Esophagus squamous epithelium (tissue), 5 donors: ENCODE results near the gene CELSR1. TPM values are rescaled to one million over a fixed set of nuclear protein-coding genes. Genes with fewer than 3 reads are reported as not detected.

Experiments
- DNase-seq: peaks from one replicate; lab custom pipeline; 2025; lab: John Stamatoyannopoulos, UW
- H3K27ac ChIP-seq, 4 donors: fragments of 200-600 bp; sonication (generic); one replicate each; pipeline ENCODE4 v1.5.1; 2016 to 2019; ENCODE audit warnings: mild to moderate bottlenecking in 1 of 4
- H3K27me3 ChIP-seq, 4 donors: fragments of 200-600 bp; sonication (generic); 1 replicate in 3 of 4; 2 replicates in 1 of 4; pipeline versions ENCODE4 v1.5.1 to v1.6.0; 2017 to 2021; ENCODE audit warnings: antibody characterized with exemption in 1 of 4
- H3K36me3 ChIP-seq, 3 donors: fragments of 200-600 bp; sonication (generic); one replicate each; pipeline ENCODE4 v1.5.1; 2016 to 2019
- H3K4me1 ChIP-seq, 3 donors: fragments of 200-600 bp; sonication (generic); one replicate each; pipeline ENCODE4 v1.5.1; 2017 to 2019
- H3K4me3 ChIP-seq, 4 donors: fragments of 200-600 bp; sonication (generic); 1 replicate in 3 of 4; 2 replicates in 1 of 4; pipeline ENCODE4 v1.5.1; 2016 to 2019; ENCODE audit warnings: mild to moderate bottlenecking in 2 of 4, moderate library complexity in 1 of 4
- H3K9me3 ChIP-seq, 3 donors: fragments of 200-600 bp; sonication (generic); one replicate each; pipeline ENCODE4 v1.5.1; 2016 to 2019
- POLR2A ChIP-seq, 4 donors: fragments of 450-650 bp; IDR thresholded peaks; one replicate each; pipeline ENCODE4 v1.6.1; 2017; ENCODE audit warnings: antibody characterized with exemption in 4 of 4, mild to moderate bottlenecking in 4 of 4, moderate library complexity in 3 of 4
- WGBS, 2 donors: methylation state at CpG; one replicate each; pipeline ENCODE4 v1.1.5; 2018; 5-methylcytosine and 5-hydroxymethylcytosine counted together
- intact Hi-C: fragments of 100-400 bp; cut with DNase I; formaldehyde crosslinking; loops from one replicate; pipeline ENCODE4 v1.15.0; 2022
- total RNA-seq, 4 donors: library from RNA; depleted of rRNA; stranded (reverse); fragments of >200 nt; gene quantifications; one replicate each; pipeline ENCODE4 v1.1.0, GENCODE V29; 2016
- TF ChIP-seq, protein P1 (sequence below), 6 experiments: fragments of 450-650 bp in 4 of 6; fragments of 200-600 bp in 2 of 6; sonication (generic) in 2 of 6; IDR thresholded peaks; one replicate each; pipeline ENCODE4 v1.5.1; 2016 to 2019; ENCODE audit warnings: antibody characterized with exemption in 6 of 6, mild to moderate bottlenecking in 4 of 6, moderate library complexity in 4 of 6
- donor health status: DM: yes; HTN: yes; CAD: no.

The CELSR1 gene
- total RNA-seq, 4 donors from 2014 or later: 38.7 to 50.6 (median 43.7) TPM

DNA sequence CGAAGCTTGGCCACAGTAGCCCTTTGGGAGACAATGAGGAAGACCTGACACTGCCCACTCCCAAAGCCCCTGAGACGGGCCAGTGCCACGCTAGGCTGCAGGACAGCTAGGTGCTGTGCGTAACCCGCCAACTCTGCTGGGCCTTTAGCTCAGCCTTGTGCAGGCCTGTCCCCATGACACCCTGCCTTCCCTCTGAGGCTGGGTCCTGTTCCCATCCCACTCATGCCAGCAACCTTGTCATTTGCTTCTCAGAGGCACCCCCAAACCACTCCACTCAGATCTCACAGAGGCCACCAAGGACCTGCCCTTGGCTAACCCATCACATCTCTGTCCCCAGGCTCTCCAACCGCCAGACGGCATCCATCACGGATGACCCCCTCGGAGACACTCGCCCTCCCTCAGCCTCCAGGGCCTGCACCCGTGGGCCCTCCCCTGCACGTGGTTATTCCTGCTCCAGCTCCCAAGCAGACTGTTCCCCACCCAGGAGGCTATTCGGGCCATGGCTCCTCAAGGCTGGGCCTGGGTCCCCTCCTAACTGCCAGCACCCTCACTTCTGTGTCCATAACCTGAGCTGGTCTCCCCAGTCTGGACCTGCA is 11.1 kb downstream of the CELSR1 start:
- WGBS, 2 donors: 49 to 54% methylated on average over 8 to 10 of the region's 13 CpGs
- TF ChIP-seq POLR2A (IDR thresholded peaks at IDR 0.05): no peak
- TF ChIP-seq, protein P1, sequence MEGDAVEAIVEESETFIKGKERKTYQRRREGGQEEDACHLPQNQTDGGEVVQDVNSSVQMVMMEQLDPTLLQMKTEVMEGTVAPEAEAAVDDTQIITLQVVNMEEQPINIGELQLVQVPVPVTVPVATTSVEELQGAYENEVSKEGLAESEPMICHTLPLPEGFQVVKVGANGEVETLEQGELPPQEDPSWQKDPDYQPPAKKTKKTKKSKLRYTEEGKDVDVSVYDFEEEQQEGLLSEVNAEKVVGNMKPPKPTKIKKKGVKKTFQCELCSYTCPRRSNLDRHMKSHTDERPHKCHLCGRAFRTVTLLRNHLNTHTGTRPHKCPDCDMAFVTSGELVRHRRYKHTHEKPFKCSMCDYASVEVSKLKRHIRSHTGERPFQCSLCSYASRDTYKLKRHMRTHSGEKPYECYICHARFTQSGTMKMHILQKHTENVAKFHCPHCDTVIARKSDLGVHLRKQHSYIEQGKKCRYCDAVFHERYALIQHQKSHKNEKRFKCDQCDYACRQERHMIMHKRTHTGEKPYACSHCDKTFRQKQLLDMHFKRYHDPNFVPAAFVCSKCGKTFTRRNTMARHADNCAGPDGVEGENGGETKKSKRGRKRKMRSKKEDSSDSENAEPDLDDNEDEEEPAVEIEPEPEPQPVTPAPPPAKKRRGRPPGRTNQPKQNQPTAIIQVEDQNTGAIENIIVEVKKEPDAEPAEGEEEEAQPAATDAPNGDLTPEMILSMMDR (IDR thresholded peaks at IDR 0.05): no peak
- Histone ChIP-seq H3K27ac (peak overlapping the region; percentile 64 to 79 (median 65)), H3K36me3 (peaks cover 0 to 3% (median 0%) of the 10 kb centered on the region in 3 donors), H3K4me3 (peak overlapping the region in 1 of 4 donors; percentile 32), H3K4me1 (peaks cover 18 to 71% (median 35%) of the 10 kb centered on the region in 3 donors), H3K9me3 (no peaks in the 10 kb centered on the region), H3K27me3 (no peaks in the 10 kb centered on the region)
- DNase-seq: no peak
- intact Hi-C loops: no loop called here

DNA sequence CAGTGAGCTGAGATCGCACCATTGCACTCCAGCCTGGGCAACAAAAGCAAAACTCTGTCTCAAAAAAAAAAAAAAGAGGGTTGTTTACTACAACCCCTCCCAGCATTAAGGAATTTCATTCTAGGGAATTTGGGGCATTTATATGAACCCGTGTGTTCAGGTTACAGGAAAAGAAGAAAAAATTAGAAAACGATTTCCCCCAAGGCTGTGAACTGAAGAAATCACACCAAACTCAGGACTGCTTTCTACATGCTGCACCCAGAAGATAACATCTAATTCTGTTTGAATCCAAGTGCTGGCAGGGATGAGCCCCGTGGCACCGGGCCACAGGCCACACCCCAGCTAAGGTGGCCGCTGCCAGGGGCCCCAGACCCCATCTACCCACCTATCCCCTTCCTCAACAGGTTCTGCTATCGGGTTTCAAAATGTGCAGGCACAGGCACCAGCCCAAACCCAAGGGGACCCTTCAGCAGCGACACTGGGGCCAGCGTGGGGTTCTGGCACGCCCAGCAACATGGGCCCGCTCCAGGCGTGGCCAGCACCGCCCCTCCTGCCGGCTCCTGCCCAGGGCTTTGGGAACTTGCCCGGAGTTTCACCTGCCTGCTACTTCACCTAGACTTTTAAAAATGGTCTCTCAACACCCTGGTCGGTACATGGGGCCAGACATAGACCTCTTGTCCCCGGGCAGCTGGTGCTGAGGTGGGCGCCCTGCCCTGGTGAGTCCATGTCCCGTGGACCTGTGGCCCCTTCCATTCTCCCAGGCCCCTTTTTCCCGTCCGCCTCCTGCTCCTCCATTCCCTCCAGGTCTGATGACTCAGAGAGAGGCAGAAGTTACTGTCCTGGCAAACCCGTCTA is 11.8 kb downstream of the CELSR1 start:
- TF ChIP-seq, protein P1 (IDR thresholded peaks at IDR 0.05): no peak
- no peak for TF ChIP-seq POLR2A (IDR thresholded peaks at IDR 0.05)
- Histone ChIP-seq H3K9me3 (no peaks in the 10 kb centered on the region), H3K27ac (peak overlapping the region; percentile 64 to 79 (median 65)), H3K27me3 (no peaks in the 10 kb centered on the region), H3K36me3 (peaks cover 0 to 3% (median 0%) of the 10 kb centered on the region in 3 donors), H3K4me1 (peaks cover 18 to 64% (median 30%) of the 10 kb centered on the region in 3 donors), H3K4me3 (peak overlapping the region in 1 of 4 donors; percentile 32)
- intact Hi-C loops: no loop called here
- WGBS, 2 donors: 32 to 46% methylated on average over 9 to 14 of the region's 22 CpGs
- DNase-seq: no peak

DNA sequence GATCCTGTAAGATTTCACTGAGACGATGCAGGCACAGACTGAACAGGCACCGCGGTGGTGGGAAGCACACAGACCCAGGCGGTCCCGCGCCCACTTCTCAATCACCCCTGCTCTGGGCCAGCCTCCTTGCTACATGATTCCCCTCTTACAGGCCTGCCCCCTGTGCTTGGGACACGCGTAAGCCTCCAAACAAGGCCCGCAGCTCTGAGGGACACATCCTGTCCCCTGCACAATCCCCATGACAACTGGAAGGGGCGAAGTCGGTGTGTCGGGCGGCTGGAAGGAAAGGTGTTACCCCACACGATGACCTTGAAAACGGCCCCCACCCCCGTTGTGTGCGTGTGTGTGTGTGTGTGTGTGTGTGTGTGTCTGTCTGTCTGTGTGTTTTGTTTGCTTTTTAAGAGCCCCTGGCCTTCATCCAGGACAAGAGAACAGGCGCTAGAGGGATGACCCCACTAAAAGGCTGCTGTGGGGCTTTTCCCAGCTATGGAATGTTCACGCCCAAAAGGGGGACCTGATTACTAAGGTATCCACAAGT is 13.1 kb downstream of the CELSR1 start:
- no peak for TF ChIP-seq POLR2A (IDR thresholded peaks at IDR 0.05)
- TF ChIP-seq, protein P1 (IDR thresholded peaks at IDR 0.05): no peak
- H3K9me3 ChIP-seq: no peaks in the 10 kb centered on the region
- no peaks in the 10 kb centered on the region for H3K27me3 ChIP-seq
- H3K4me1 ChIP-seq: peaks cover 18 to 56% (median 28%) of the 10 kb centered on the region in 3 donors
- 80 to 95% methylated on average over 6 of the region's 19 CpGs for WGBS, 2 donors
- H3K27ac ChIP-seq: peak overlapping the region in 1 of 4 donors; percentile 79
- H3K4me3 ChIP-seq: no peak overlapping the region
- intact Hi-C loops: no loop called here
- peaks cover 0 to 7% (median 0%) of the 10 kb centered on the region in 3 donors for H3K36me3 ChIP-seq
- no peak for DNase-seq

DNA sequence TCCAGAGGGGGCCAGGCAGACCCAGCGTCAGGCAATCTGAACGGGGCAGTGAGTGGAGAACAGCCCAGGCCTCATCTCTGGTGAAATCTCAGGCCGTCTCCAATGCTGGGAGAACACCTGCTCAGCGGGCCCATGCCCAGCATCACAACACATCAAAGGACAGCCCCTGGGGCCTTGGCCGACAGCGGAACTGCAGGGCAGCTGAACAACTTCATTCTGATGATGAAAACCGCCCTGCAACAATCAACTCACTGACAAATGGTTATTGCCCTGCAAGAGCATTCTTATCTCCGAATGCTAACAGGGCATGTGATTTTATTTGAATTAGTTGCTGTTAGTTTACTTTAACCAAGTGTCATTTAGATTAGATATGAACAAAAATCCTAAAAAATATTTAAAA is 14.6 kb downstream of the CELSR1 start:
- 53 to 67% methylated on average over 2 to 8 of the region's 8 CpGs for WGBS, 2 donors
- TF ChIP-seq, protein P1 (IDR thresholded peaks at IDR 0.05): no peak
- TF ChIP-seq POLR2A (IDR thresholded peaks at IDR 0.05): no peak
- DNase-seq: no peak

More for the DNA sequence above, 14.6 kb downstream of the CELSR1 start:
- no peak overlapping the region for H3K4me3 ChIP-seq
- no peaks in the 10 kb centered on the region for H3K27me3 ChIP-seq
- no peak overlapping the region for H3K27ac ChIP-seq
- peaks cover 0 to 18% (median 0%) of the 10 kb centered on the region in 3 donors for H3K36me3 ChIP-seq
- H3K9me3 ChIP-seq: no peaks in the 10 kb centered on the region
- peaks cover 15 to 49% (median 28%) of the 10 kb centered on the region in 3 donors for H3K4me1 ChIP-seq
- intact Hi-C loops: no loop called here
